HL-60 (cell line): Measurements from ENCODE around the gene GFAP.

ENCODE experiments used
- CTCF ChIP-seq: IDR thresholded peaks from one replicate; pipeline ENCODE4 v1.5.1; 2011; ENCODE audit warnings: low read length, control low read depth, inconsistent platforms; ENCODE audit not compliant: insufficient read depth
- GABPA ChIP-seq: IDR thresholded peaks from 2 replicates; pipeline ENCODE4 v1.6.1; 2012; ENCODE audit warnings: low read depth
- POLR2AphosphoS5 ChIP-seq: IDR thresholded peaks from 2 replicates; pipeline ENCODE4 v1.6.1; 2012; ENCODE audit warnings: low read depth
- SPI1 ChIP-seq: IDR thresholded peaks from 2 replicates; pipeline ENCODE4 v1.6.1; 2012; ENCODE audit warnings: low read depth, mild to moderate bottlenecking, borderline replicate concordance

GRCh38 chr17:44859701-44860100, 55.6 kb downstream of the GFAP start:
- TF ChIP-seq CTCF (no peak), POLR2AphosphoS5 (no peak), SPI1 (no peak), GABPA (no peak)
